Myocyte (in vitro differentiated cells): Measurements from ENCODE around the gene CAMK2D. TPM values are rescaled to one million over a fixed set of nuclear protein-coding genes. Genes with fewer than 3 reads are reported as not detected.
A peak's percentile ranks its signal among the peaks of the same experiment; 100 is the strongest.
"Not testable (repeated sequence)": the region's sequence is repeated elsewhere in the genome, so short reads cannot be mapped to it uniquely, and the experiment has no call there.

Experiments
- DNase-seq: peaks from one replicate; pipeline ENCODE4 v3.0.0-alpha.2; 2012; ENCODE audit warnings: low read depth
- total RNA-seq: library from RNA; depleted of rRNA; stranded (reverse); fragments of >200 nt; gene quantifications from 2 replicates; pipeline ENCODE4 v1.2.3, GENCODE V29; 2014

CAMK2D gene
- total RNA-seq, 1 donor from 2014 or later: 306 TPM

DNA sequence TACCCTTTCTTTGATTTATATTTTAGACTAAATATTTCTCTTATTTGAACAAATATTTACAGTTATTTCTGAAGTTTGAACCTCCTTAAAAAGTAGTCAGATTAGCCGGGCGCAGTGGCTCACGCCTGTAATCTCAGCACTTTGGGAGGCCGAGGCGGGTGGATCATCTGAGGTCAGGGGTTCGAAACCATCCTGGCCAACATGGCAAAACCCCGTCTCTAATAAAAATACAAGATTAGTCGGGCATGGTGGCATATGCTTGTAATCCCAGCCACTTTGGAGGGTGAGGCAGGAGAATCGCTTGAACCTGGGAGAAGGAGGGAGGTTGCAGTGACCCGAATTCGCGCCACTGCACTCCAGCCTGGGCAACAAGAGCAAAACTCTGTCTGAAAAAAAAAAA, 2.4 kb upstream of the CAMK2D start:
- DNase-seq: not testable (repeated sequence)

DNA sequence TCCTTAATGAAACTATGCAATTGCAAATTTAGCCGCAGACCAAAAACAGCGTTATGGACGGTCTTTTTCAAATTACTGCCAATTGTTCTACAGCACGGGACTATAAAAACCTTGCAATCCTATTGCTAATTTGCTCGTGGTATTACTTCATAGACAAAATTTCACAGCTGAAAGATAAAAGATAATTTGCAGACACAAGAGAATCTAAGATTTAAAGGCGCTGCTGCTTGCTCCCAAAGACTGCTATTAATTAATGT, 1.4 kb upstream of the CAMK2D start:
- no peak for DNase-seq

DNA sequence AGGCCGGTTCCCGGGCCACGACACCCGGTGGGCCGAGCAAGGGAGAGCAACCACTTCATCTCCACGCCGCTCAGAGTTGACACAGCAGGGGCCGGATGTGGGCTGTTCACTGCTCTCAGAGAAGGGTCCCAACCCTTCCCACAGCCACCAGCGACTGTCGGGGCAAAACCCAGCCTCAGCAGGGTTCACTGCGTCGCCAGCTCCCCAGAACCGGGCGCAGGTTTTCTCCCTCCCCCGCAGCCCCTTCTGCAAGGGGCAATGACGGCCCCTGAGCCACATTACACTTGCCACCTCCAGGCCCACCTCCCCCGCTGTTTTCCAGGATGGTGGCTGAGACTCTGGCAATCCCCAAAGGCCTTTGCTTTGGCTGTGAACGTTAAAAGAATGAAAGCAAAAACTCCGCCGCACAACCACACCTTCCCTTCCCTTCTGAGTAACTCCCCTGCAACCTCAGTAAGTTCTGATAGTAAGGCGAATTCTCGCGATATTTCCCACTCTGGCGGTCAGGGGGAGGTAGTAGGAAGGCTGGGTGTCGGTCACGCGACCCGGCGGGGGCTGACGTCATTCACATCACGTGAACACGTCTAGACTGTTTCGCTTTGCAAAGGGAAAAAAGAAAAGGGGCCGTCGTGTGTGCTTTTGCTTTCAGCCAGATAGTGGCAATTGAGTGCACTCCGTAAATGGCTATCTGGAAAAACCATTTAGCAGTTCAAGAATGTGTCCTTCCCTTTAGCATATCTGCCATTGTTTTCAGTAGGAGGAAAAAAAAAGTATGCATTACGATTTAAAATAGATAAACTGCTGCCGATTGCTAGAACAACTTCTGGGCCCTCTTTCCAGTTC, 869 bp upstream of the CAMK2D start:
- peak; percentile 100 for DNase-seq

DNA sequence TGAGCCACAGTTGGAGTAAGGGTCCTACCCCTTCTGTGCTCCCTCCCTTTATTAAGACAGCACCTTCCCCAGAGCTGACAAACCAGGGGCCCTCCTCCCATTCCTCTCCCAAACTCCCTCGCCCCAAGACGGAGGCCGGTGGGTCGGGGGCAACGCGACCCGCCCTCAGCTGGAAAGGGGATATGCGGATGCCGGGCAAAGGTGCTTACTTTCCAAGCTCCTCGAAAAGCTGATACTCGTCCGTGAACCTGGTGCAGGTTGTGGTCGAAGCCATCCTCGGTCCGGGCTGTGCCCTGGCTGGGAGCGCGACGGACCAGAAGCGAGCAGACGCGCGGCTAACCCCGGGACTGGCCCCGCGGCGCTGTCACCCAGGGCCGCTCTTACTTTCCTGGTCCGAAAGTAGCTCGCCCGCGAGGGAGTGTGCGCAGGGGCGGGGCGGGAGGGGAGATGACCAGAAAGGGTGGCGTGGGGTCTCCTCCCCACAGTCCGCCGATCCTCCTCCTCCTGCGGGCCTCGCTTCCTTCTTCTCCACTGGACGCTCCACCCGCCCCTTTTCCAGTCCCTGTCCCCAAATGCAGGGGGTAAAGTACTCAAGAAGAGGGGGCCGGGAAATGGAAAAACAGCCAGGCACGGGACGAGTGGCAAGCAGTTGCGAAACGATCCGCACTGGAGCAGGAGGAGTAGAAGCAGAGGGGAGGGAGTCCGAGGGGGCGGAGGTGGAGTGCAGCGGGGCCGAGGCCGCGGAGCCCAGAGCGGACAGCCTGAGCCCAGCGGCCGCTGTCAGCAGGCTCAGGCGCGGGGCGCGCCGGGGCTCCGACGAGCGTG, 531 bp downstream of the CAMK2D start:
- DNase-seq: peak; percentile 82

DNA sequence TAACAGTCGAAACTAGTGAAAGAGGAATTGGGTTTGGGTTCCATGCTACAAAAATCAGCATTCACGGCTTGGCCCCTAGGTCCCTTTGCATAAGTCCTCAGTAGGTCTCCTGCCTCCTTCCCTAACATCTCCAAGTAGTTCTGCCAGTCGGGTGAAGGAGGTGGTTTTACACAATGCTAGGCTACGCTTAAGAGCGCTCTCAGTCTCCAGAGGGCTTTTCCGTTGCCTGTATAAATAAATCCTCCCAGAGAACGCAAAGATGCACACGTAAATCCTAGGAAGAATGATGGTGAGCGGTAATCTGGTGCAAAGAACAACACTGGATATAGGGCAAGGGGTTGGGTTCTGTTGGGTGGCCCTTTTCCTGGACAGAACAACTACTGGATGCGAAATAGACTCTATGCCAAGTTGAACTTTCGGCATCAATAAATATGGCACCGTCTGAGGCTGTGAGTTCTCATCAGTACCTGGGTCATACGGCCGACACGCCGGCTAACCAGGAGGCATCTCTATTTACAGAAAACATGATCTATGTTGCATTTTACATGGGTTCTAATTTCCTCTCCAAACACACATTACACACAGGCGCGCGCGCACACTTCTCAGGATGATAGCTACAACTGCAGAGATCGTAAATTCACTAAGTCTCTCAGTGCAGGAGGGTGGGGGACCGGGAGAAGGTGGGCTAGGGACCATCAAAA, 1.3 kb downstream of the CAMK2D start:
- DNase-seq: peak; percentile 45

DNA sequence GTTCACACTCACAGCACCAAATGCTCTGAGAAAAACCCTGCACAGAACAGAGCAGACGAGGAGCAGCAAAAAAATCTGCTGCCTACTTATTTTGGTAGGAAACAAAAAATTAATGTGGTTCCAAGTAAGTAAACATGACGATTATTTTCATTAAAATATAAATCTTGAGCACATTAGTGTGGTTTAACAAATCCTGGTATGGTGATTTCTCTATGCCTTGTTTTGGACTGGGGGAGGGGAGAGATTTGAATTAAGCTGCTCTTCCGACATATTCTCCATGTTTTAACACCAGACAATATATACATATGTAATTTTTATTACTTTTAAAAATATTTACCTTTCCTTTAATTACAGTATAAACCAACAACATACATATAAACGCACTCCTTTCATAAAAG, 1.8 kb downstream of the CAMK2D start:
- peak; percentile 34 for DNase-seq

DNA sequence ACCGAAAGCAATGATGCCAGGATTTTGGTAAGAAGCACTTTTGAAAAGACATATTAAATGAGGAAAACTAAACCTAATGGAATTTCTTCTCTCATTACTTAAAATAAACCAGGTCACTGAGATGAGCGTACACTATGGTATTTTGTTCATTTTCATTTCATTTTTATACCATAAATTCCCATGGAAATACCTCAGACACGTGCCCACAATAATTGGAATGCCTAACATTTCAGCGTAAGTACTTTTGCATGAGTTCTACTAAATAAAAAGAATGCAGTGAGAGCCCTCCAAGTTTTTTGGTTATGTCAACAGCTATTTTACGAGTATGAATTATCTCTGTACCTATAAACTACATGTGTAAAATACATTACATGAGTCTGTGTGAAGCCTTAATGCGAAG, 3.2 kb downstream of the CAMK2D start:
- DNase-seq: no peak

DNA sequence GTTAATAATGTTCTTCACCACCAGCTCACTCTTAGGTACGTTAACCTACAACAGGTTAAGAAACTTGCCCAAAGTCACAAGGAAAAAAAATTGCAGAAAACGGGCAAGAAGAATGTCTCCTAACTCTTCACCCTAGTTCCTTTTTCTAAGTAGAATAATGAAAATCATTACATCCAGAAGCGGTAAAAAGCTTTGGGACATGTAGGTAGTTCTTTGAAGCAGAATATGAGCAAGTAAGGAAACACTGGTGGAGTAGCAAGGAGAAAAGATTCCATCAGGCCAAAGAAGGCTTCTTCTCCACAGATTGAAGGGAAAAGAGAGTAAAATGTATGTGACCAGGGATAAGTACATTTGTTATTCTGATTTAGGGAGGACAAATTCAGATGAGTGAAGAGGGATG, 4.1 kb downstream of the CAMK2D start:
- no peak for DNase-seq

DNA sequence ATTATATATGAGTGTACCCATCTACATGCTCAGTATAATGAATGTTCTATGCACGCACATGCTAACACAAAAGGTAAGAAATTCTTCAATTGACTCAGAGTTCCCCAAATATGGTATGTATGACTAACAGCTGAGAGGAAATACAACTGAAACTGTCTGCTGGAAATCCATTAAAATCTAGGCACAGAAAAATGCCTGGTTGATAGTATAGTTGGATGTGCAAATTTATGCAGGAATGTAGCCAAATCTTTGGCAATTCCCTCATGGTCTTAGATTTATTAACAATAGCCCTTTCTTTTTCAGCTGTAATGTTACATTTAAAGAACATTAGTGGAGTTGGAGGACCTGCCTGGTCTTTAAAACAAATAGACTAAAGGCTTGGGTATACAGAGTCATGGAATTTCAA, 5.5 kb downstream of the CAMK2D start:
- DNase-seq: no peak

DNA sequence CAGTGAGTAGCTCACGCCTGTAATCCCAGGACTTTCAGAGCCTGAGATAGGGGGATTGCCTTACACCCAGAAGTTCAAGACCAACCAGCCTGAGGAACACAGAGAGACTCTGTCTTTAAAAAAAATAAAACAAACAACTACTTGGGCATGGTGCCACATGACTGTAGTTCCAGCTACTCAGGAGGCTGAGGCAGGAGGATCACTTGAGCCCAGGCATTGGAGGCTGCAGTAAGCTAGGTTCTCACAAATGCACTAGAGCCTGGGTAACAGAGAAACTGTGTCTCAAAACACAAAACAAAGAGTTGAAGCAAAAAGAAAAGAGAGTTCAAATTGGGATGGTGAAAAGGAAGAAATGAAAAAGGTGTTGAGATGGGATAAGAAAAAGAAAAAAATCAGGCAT, 10.8 kb downstream of the CAMK2D start:
- DNase-seq: no peak

DNA sequence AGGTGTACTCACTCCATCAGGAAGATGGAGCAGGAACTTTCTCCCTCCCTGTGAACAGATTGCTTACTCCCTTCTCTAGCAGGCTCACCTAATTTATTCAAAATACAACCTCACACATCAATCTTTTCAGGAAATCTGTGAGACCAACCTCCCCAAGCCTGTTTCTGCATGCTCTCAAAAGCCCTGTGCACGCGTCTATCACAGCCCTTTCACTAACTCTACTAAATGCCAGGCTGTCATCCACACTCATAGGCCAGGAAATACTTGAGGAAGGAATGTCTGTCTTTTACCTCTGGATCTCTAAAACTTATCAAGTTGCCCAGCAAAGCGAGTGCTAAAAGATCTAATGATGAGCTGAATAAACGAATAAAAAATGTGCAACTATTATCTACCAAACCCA, 11.2 kb downstream of the CAMK2D start:
- DNase-seq: no peak

DNA sequence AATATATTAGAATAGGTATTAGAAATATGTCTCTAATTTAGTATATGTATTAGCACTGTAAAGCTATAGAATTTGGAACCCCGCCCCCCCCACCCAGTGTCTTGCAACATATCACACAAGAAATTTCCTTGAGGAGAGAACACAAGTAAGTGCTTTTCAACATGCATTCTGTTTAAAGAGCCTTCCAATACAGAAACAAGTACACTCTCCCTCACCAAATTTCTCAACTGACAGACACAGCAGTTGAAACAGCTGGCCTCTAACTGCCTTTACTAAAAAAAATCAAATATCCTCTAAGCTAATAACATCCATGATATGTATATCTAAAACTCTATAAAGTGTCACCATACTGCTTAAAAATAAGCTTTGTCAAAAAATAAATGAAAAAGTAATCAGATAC, 12.4 kb downstream of the CAMK2D start:
- no peak for DNase-seq

DNA sequence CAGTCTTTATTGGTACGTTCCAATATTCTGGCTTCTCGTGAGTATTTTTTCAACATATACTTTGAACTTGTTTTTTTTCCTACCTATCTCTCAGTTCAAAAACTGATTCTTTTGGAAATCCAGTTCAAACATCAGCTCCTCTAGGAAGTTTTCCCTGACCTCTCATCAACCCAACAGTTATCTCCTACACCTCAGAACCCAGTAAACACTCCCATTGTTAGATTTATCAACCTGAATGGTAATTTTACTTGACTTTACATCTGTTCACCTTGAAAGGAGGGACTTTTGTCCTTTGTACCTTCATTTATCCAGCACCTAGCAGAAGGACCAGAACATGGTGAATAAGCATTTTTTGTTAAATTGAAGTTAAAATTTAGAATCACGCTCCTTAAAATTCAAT, 13.6 kb downstream of the CAMK2D start:
- DNase-seq: no peak

DNA sequence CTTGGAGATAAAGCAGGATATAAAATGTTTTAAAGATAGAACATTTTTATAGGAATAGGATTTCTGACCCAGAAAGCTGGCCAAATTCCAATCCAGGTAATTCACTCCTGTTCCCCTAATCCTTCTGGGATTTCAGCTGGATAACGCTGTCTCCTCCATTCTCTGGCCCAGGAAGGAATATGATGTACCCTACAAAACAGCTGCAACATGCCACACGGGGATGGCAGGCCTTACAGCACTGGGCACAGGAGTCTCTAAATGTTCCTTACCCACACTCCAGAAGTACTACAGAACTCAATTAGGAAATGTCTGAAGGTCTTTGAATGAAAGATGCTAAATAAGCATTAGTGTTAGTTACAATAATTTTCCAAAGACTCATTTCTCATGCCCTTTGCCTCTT, 15.8 kb downstream of the CAMK2D start:
- peak; percentile 49 for DNase-seq

DNA sequence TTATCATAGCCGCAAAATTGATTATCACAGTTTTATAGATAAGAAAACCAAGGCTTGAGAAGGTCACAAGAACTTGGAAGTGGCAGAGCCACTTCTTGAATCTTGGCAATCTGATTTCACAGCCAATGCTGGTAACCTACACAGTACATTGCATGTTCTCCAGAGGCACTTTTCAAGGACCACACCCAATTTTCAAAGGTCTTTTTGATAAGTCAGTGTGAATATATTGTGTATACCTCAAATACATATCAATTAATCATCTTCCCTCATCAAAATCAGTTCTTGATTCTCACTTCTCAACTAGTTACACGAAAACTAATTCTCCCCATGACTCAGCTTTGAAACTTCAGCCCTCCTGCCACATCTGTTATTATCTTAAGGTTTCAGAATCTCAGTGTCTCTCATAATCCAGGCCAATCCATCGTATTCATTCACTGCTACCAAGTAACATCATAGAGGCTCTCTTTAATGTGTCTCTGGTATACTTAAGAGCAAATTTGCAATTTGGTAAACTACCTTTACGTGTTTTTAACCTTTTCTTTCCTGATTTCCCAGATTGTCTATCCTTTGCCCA, 16.8 kb downstream of the CAMK2D start:
- no peak for DNase-seq

DNA sequence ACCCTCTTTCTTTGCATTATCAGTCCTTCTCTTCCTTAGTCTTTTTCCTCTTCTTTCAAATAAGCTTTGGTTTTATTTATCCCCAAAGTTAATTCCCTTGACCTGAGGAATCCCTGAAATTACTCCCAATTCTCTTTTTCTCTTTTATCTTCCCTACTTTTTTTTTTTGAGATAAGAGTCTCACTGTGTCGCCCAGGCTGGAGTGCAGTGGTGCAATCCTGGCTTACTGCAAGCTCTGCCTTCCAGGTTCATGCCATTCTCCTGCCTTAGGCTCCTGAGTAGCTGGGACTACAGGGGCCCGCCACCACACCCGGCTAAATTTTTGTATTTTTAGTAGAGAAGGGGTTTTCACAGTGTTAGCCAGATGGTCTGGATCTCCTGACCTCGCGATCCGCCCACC, 17.8 kb downstream of the CAMK2D start:
- DNase-seq: no peak

DNA sequence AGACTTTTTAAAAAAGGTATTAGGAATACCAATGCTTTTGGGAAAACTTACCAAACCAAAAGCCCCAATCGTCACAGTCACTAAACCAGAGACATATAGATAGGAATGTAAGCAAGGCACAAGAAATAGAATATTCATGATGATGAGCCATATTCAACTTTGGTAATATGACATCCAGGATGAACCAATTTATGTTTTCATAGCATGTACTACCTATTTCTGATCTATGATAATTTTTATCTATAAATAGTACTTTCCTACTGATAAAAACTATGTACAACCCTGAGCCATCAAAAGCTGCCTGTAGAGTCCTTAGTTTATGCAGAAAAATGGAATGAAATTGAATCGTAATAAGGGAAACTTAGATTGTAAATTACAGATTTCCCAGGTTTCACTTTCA, 18.9 kb downstream of the CAMK2D start:
- no peak for DNase-seq

DNA sequence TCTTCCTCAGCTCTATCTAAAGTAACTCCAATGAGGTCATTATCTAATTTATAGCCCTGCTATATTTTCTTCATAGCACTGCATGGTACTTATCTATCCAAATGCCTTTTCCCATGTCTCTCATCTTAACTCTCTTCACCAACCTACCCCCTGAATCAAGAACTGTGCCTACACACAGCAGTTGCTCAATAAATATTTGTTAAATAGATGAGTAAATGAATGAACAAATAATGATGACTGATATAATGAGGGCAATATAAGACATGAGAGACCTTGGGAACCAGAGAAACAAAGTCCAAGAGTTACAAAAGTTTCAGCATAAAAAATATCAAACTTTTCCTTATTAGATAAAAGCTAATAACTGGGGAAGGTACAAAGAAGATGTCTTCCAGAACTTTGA, 19.6 kb downstream of the CAMK2D start:
- no peak for DNase-seq

DNA sequence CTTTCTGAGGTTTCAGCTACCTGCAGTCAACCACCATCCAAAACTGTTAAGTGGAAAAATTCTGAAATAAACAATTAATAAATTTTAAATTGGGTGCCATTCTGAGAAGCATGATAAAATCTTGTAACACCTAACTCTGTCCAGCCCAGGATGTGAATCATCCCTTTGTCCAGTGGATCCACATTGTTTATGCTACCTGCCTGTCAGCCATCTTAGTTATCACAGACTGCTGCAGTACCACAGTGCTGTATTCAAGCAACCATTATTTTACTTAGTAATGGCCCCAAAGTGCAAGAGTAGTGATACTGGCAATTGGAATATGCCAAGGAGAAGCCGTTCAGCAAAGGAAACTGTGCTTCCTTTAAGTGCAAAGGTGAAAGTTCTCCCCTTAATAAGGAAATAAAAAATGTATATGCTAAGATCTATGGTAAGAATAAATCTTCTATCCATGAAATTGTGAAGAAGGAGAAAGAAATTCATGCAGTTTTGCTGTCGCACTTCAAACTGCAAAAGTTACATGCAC, 20.6 kb downstream of the CAMK2D start:
- no peak for DNase-seq

DNA sequence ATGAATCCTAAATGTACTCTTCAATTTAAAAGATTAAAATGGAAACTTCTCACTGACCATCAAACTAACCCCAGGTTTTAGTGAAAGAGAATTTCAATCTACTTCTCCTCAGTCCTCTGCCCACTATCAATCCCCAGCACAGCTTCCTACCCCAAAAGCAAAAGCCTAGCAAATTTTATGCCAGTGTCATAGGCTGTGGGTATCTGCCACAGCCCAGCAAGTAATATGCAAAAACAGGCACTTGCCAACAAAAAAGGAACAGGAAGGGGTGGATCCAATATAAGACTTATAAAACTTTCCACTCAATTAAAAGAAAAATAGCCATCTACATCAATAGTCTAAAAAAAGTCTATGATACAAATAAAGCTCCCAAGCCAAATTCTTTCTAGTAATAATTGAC, 22.3 kb downstream of the CAMK2D start:
- DNase-seq: peak; percentile 35

DNA sequence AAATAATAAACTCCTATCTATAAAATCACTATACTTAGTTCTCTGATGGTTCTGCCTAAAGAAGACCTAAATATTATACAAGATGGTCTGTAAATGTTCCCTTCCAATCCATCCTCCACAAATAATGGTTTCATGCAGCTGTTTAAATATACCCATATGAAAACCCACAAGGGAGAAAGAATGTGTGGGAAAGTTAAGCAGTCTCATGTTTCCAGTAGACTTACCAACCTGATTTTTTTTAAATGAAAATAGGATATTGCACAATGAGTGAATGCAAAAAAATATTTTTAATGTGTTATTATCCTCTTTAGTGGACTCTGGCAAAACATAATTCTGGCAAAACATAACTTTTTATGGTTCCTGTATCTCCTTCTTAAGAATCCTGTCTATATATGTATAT, 23.3 kb downstream of the CAMK2D start:
- peak; percentile 85 for DNase-seq

DNA sequence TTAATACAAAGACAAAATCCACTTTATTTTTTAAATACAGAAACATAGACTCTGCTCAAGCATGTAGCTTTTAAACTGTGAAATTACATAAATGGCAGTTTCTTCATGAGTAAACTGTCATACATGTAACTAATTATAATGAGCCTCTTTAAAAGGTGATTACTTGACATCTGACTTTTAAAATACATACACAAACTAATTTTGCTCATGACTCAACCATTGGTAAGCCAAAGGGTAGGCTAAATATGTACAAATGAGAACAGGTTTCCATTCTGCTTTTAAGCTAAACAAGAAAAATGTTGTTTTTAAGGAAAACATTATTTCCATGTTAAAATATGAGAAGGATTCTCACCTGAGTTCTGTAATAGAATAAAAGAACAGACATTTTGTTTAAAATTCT, 27.9 kb downstream of the CAMK2D start:
- DNase-seq: peak; percentile 30
